GM06990 (cell line): ENCODE results near the gene CACNA2D3.

Source experiments
- DNase-seq: peaks from one replicate; pipeline ENCODE4 v3.0.0-alpha.2; 2011; ENCODE audit not compliant: insufficient read length; ENCODE audit errors: extremely low read depth
- H3K27me3 ChIP-seq: replicated peaks from 2 replicates; pipeline ENCODE4 v1.6.0; 2011; ENCODE audit warnings: low read length; ENCODE audit not compliant: control insufficient read depth, insufficient read depth
- H3K36me3 ChIP-seq: 2 replicates; pipeline ENCODE4 v1.5.1; 2011; ENCODE audit warnings: low read length; ENCODE audit not compliant: control insufficient read depth, insufficient read depth
- H3K4me3 ChIP-seq: replicated peaks from 2 replicates; pipeline ENCODE4 v1.5.1; 2011; ENCODE audit warnings: low read depth, mild to moderate bottlenecking, control low read depth, low read length
- TF ChIP-seq, protein P1 (sequence below): IDR thresholded peaks from 2 replicates; pipeline ENCODE4 v1.5.1; 2011; ENCODE audit warnings: low read length, control low read depth, mild to moderate bottlenecking, inconsistent platforms; ENCODE audit not compliant: insufficient read depth, poor library complexity, severe bottlenecking

CACNA2D3 gene

DNA sequence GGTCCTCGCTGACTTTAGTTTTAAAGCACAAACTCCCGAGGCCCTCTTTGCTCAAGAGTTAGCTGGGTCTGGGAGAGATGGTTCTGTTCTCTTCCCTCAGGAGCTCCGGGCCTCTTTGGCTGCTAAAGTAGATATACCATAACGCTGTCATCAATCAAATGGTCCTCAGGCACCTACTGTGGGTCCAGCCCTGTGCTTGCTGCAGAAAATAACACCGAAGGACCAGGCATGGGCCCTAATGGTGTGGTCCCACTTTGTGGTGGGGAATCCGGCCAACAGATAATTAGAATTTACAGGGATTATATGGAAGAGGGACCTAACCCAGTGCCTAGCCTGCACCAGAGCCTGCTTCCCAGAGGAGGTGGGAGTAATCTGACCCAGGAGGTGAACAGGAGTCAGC lies 458.1 kb downstream of the CACNA2D3 start:
- Histone ChIP-seq H3K36me3 (no peaks in the 10 kb centered on the region), H3K27me3 (no peaks in the 10 kb centered on the region), H3K4me3 (no peak overlapping the region)
- TF ChIP-seq, protein P1, sequence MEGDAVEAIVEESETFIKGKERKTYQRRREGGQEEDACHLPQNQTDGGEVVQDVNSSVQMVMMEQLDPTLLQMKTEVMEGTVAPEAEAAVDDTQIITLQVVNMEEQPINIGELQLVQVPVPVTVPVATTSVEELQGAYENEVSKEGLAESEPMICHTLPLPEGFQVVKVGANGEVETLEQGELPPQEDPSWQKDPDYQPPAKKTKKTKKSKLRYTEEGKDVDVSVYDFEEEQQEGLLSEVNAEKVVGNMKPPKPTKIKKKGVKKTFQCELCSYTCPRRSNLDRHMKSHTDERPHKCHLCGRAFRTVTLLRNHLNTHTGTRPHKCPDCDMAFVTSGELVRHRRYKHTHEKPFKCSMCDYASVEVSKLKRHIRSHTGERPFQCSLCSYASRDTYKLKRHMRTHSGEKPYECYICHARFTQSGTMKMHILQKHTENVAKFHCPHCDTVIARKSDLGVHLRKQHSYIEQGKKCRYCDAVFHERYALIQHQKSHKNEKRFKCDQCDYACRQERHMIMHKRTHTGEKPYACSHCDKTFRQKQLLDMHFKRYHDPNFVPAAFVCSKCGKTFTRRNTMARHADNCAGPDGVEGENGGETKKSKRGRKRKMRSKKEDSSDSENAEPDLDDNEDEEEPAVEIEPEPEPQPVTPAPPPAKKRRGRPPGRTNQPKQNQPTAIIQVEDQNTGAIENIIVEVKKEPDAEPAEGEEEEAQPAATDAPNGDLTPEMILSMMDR = no peak
- DNase-seq = no peak

DNA sequence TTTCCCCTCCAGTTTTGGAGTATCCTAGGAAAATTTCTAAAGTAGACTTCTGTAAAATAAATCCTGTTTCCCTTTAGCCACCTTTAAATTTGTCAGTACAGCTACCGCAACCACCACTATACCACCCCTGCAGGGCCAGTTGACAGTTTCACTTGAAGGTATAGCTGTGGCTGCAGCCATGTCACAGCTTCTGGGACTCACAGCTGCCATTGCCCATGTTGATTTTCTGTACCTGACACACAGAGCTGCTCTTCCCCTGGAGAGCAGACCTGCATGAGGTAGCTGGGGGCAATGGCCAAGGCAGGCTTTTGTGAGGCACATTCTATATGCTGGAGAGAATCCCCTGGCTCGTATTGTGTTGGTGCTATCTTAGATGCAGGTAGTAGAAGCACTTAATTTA lies 460.1 kb downstream of the CACNA2D3 start:
- no peaks in the 10 kb centered on the region for H3K36me3 ChIP-seq
- TF ChIP-seq, protein P1 = no peak
- no peak overlapping the region for H3K4me3 ChIP-seq
- no peaks in the 10 kb centered on the region for H3K27me3 ChIP-seq
- no peak for DNase-seq

GRCh38 chr3:54591157-54591556 lies 468.8 kb downstream of the CACNA2D3 start:
- H3K36me3 ChIP-seq = no peaks in the 10 kb centered on the region
- TF ChIP-seq, protein P1 = no peak
- DNase-seq = no peak
- H3K4me3 ChIP-seq = no peak overlapping the region
- H3K27me3 ChIP-seq = no peaks in the 10 kb centered on the region

DNA sequence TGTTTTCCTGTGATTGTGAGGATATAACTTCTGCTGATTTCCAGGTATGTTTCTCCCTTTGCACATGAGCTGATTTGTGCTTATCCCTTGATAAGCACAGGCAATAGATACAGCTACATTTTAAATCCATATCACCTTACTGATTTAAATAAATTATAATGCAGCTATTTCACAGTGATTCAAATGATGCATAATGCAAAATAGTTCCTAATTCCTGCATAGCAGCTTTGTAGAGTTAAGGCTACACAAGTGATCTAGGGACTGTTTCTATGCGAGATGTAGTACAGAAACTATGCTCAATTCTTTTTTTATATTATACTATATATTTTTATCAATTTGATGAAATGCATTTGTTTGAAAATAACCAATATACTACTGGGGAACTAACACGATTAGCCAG lies 471.3 kb downstream of the CACNA2D3 start:
- Histone ChIP-seq H3K27me3 (no peaks in the 10 kb centered on the region; the same call in 1 of the 2 replicates), H3K4me3 (no peak overlapping the region), H3K36me3 (no peaks in the 10 kb centered on the region)
- TF ChIP-seq, protein P1 = no peak
- DNase-seq = no peak

GRCh38 chr3:54596087-54596486 lies 473.7 kb downstream of the CACNA2D3 start:
- Histone ChIP-seq H3K27me3 (no peaks in the 10 kb centered on the region; the same call in 1 of the 2 replicates), H3K36me3 (no peaks in the 10 kb centered on the region), H3K4me3 (no peak overlapping the region)
- DNase-seq = no peak
- TF ChIP-seq, protein P1 = no peak

DNA sequence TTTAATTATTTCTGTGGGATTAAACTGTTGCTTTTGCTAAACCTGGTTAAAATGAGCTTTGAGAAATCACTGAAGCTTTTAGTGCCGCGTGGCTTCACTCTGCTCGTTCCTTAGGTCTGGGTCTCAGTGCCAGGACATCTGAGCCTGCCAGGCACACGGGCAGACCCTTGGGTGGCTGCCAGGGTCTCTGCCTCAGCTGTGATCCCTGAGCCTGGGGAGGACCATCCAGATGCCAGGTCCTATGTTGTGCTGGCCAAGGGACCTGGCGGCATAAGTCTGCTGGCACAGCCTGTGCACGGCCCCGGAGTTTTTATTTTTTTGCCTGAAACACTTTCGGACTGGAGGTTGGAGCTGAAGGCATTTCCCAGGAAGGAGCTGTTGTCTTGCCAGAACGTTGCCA lies 477.4 kb downstream of the CACNA2D3 start:
- TF ChIP-seq, protein P1 = no peak
- no peak for DNase-seq
- H3K36me3 ChIP-seq = no peaks in the 10 kb centered on the region
- H3K4me3 ChIP-seq = no peak overlapping the region
- H3K27me3 ChIP-seq = no peaks in the 10 kb centered on the region; the same call in none of the 2 replicates
